Ammon's horn (tissue), 1 donor: ENCODE measurements around the gene ACADM.
"Not testable (repeated sequence)": the region's sequence is repeated elsewhere in the genome, so short reads cannot be mapped to it uniquely, and the experiment has no call there.

Experiments
- DNase-seq: peaks from one replicate; pipeline ENCODE4 v3.0.0-alpha.2; 2016; ENCODE audit warnings: low spot score

Gene ACADM

DNA sequence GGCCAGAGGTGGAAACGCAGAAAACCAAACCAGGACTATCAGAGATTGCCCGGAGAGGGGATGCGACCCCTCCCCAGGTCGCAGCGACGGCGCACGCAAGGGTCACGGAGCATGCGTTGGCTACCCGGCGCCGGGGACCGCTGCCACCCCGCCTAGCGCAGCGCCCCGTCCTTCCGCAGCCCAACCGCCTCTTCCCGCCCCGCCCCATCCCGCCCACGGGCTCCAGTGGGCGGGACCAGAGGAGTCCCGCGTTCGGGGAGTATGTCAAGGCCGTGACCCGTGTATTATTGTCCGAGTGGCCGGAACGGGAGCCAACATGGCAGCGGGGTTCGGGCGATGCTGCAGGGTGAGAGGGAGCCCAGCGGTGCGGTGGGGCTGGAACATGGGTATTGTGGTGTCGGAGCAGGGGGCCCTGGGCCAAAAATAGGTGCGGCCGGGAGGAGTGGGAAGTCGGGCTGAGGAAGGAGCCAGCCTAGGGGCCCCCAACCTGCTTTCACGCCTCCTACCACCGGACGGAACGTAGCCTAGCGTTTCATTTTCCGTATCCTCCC is at the start of gene ACADM:
ACADM (plus strand) TSS at position 238 of the 551 bp plus-strand sequence; CDS start at position 317, 79 bp downstream.
- peak; percentile 93 for DNase-seq

DNA sequence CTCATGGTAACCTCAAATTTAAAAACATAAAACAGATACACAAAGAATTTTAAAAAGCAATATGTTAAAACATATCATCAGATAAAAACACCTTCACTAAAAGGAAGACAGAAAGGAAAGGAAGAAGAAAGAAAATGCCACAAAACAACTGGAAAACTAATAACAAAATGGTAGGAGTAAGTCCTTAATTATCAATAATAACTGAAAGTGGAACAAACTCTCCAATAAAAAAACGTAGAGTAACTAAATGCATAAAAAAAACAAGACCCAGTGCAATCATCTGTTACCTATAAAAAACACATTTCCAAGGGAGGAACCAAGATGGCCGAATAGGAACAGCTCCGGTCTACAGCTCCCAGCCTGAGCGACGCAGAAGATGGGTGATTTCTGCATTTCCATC is 47.1 kb upstream of the ACADM start:
- DNase-seq = no peak

DNA sequence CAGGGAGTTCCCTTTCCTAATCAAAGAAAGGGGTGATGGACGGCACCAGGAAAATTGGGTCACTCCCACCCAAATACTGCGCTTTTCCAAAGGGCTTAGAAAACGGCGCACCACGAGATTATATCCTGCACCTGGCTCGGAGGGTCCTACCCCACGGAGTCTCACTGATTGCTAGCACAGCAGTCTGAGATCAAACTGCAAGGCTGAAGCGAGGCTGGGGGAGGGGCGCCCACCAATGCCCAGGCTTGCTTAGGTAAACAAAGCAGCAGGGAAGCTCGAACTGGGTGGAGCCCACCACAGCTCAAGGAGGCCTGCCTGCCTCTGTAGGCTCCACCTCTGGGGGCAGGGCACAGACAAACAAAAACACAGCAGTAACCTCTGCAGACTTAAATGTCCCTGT is 46.5 kb upstream of the ACADM start:
- not testable (repeated sequence) for DNase-seq

- no peak for DNase-seq
These were observed 34.0 kb upstream of the ACADM start for GRCh38 chr1:75690547-75690946.

DNA sequence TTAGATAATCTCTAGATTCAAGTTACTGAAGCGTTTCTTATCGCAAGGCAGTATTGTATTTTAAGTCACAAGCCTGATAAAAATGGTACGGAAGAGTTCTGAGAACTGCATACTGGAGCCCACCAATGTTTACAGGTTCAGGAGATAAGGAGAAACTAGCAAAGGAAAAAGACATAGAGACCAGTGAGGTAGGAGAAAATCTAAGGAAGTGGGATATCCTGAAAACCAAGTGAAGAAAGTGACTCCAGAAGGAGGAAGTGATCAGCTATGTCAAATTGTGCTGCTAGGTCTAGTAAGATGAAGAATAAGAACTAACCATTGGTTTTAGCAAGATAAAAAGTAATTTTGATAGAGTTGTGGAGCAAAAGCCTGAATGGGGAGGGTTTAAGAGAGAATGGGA is 31.0 kb upstream of the ACADM start:
- no peak for DNase-seq

DNA sequence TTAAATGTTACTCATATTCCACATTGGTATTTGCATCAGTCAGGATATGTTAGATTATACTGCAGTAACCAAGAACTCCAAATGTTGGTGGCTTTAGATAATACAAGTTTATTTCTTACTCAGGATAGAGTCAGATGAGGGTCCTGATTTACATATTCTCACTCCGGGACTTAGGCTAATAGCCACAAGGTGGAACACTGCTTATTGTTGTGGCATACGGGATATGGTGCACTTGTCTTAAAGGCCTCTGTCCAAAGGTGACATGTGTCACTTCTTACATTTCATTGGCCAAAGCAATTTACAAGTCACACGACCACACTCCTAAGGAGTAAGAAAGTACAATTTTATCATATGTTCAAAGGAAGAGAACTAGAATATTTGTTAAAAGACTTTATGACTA is 28.5 kb upstream of the ACADM start:
- no peak for DNase-seq

DNA sequence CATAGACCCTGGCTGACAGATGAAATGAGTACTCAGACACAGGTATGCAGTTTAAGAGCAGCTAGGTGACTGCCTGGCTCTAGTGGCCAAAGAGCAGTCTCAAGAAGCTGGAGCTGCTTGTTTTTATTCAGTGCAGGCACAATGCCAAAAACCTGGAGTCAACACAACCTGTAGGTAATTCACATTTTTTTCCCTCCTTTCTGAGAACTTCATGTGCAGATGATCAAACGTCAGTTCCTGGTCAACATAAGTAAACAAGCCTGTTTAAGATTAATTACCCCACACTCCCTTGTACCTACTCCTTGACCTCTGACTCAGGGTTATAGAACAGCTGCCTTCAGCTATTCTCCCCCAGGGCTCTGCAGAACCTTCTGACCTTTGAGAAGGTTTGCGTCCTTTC is 17.3 kb upstream of the ACADM start:
- DNase-seq = no peak

DNA sequence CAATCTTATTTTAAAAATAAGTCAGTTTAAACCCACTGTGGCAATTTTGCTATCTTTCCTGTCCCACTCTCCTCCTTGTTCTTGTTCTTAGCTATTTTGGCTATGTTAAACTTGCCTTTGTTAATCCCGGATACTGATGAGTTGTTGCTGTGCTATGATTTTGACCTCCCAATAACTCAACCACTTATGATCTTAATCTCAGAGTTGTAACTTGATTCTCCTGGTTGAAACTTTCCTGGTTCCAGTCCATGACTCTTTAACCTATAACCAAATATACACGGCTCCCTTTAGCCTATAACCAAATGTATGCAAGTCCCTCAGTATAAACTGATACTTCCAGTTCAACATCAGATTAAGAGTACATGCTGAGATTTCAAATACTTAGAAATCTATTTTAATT is 15.6 kb upstream of the ACADM start:
- no peak for DNase-seq

DNA sequence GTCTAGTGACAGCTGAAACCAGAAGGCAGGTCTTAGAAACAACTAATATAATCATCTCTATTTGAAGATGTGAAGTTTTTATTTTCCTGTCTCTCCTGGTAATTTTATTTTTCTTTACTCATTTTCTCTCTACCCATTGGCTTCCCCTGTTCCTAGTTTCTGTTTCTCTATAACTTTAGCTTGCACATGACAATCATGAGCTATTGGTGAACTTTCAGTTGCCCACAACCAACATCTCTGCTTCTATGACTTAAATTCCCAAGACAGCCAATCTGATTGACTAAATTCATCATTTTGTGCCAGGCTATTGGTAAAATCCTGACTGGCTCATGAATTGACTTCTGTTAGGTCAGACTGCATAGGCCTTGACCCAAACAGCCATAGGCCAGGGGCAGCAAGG is 13.7 kb upstream of the ACADM start:
- no peak for DNase-seq

GRCh38 chr1:75711846-75712245 is 12.7 kb upstream of the ACADM start:
- DNase-seq = no peak

- no peak for DNase-seq
These were observed 12.2 kb upstream of the ACADM start for GRCh38 chr1:75712306-75712705.

DNA sequence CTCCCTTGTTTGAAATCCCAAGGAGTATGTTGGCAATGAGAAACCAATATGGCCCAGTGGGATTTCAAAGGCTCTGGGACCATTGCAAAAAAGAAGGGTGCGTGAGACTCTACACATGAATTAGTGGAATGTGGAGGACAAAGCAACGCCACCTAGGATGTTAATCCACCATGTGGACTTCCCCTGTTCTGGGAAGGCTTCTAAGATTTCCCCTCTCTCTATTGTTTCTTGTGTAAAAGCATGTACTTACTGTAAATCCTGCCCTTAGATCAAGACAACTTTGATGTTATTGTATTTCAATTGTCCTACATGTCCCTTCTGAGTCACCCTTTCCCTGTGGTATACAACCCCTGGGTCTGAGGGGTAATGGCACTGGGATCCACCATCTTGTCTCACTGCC is 4.7 kb upstream of the ACADM start:
- no peak for DNase-seq

DNA sequence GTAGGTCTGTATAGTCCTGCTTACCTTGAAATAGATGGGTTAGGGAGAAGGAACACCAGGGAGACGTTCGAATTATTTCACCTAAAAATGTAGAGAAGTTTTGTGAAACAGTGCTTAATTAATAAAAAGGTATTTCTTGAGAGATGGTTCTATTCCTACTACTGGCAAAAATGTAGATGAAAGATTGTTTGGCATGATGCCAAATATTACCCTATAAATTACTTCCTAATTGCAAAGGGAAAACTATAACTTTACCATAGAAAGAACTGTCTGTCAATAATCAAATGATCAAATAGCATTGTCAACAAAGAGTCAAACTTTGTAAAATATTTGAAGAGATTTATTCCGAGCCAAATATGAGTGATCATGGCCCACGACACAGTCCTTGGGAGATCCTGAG is 4.2 kb upstream of the ACADM start:
- no peak for DNase-seq

- no peak for DNase-seq
These were observed 3.7 kb upstream of the ACADM start for GRCh38 chr1:75720820-75721219.

DNA sequence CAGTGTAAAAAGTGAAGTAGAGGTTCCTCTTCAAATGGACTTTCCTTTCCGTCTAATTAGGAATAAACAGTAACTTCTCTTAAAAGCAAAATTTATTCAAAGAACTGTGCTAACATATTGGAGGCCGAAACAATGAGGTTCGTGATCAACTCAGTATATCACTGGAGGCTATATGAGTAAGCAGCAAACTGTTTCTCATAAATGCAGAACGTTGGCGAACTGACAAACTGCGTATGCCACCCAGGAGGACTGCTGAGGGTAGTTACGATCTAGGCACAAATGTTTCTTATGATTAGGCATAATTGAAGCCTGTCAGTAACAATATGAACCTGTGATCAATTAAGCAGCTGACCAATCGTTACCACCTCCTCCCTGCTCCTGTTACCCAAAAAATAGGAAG is 2.3 kb upstream of the ACADM start:
- not testable (repeated sequence) for DNase-seq

DNA sequence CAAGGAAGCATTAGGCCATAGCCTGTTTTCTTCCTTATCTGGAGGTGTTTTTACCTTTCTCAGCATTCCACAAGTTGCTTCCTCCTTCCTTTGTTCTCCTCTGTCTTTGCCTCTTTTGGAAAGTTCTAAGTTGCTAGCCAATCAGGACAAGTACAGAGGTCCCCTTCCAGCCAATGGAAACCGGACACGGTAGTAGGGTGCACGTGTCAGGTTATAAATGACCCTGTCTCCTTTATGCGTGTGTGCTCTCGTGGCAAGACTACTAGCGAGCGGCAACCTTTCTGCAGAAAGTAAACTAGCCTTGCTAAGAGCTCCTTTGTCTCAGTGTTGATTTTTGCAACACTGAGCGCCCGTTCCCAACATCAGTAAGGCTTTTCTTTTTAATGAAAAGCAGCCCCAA is 1.5 kb upstream of the ACADM start:
- DNase-seq = no peak

GRCh38 chr1:75723989-75724471 is 479 bp upstream of the ACADM start:
- peak; percentile 87 for DNase-seq

DNA sequence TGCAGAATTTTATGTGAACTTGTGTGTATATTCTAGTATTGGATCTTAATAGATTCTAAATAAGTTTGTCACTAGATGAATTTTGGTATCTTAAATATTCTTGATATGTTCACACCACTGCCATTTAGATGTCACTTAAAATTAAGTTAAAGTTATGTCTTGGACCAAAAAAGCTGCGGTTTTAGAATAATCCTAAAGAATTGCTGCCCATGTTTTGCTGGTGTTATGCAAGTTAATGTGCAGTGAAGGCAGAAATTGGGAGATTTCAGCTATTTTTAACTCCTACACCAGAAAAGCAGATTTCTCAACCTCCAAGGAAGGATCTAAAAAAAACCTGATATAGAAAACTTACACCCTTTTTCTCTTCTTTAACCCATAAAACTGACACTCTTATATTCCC is 757 bp downstream of the ACADM start:
- DNase-seq = no peak

- DNase-seq = no peak
These were observed 1.4 kb downstream of the ACADM start for GRCh38 chr1:75725861-75726361.

DNA sequence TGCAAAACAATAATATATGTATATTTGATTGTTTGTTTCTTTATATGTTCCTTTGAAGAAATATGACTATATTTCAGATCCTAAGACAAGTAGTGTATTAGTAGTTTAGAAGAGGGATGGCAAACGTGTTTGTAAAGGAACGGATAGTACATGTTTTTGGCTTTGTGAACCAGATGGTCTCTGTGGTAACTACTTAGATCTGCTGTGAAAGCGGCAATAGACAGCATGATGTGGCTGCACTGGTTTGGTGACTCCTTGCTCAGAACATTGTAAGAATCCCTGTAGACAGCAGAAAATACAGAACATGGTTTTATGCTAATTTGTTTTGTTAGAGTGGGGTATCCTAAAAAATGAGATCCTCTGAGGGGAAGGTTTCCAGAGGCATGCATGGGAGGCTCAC is 3.1 kb downstream of the ACADM start:
- DNase-seq = no peak

DNA sequence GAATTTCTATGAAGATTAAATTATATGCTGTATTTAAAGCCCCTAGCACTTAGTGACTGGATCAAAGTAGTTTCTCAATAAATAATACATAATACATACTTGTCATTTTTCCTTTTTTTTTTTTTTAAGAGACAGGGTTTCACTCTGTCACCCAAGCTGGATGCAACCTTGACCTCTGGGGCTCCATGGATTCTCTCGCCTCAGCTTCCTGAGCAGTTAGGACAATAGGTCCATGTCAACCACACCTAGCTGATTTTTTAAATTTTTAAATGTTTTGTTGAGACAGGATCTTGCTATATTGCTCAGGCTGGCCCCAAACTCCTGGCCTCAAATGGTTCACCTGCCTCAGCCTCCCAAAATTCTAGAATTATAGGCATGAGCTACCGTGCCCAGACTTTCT is 5.9 kb downstream of the ACADM start:
- DNase-seq = no peak

DNA sequence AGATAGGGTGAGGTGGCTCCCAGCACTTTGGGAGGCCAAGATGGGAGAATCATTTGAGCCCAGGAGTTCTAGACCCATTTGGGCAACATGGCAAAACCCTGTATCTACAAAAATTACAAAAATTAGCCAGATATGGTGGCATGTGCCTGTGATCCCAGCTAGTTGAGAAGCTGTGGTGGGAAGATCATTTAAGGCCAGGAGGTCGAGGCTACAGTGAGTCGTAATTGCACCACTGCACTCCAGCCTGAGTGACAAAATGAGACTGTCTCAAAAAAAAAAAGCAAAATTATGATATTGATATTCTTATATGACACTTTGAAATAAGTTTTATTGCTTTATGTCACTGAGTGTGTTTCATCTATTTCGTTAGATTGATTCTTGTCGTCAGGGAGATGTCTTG is 7.4 kb downstream of the ACADM start:
- DNase-seq = no peak

DNA sequence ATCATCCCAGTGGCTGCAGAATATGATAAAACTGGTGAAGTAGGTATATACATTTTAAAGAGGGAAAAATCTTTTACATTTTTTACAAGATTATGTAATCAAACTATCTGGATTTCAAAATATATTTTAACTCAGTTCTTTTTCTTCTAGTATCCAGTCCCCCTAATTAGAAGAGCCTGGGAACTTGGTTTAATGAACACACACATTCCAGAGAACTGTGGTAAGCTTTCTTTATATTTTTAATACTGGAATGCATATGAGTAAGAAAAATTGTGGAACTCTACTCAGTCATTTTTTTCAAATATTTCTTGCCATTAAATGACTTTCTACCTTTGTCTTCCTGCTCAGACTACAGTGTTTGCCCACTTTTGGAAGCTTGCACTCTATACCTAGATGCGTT is 8.2 kb downstream of the ACADM start:
- no peak for DNase-seq

GRCh38 chr1:75733661-75734060 is 9.2 kb downstream of the ACADM start:
- no peak for DNase-seq

DNA sequence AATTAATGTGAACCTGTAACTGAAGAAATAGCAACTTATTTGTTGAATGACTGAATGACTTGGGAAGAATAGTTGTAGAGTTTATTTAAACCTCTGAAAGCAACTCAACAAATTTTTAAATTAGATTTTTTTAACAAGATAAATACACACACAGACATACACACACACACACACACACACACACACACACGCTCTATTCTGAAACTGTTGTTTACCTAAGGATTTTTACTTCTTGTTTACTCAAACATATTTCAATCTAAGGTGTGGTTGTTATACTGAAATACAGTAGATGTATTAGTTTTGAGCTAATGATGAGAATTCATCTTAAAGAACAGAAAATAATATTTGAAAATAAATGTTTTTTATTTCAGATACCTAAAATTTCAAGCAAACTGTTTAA is 11.5 kb downstream of the ACADM start:
- no peak for DNase-seq
